CD4-positive, alpha-beta T cell (primary cell): ENCODE results near the gene SULT1B1. TPM values are rescaled to one million over a fixed set of nuclear protein-coding genes. Genes with fewer than 3 reads are reported as not detected.

ENCODE experiments used
- ATAC-seq: fragments of 200-7000 bp; cut with Tn5 transposase; one replicate; pipeline ENCODE4 v1.10.0; 2022; ENCODE audit warnings: mild to moderate bottlenecking; ENCODE audit not compliant: poor library complexity
- CTCF ChIA-PET: fragments of 350-600 bp; sonication (Branson Sonifier 250); formaldehyde crosslinking; loops from one replicate; lab custom pipeline; 2021; ENCODE audit warnings: antibody characterized with exemption, inconsistent platforms; lab: Charles Lee
- POLR2A ChIA-PET: fragments of 350-600 bp; sonication (Branson Sonifier 250); formaldehyde crosslinking; loops from one replicate; lab custom pipeline; 2021; ENCODE audit warnings: antibody characterized with exemption, inconsistent platforms; lab: Charles Lee
- DNase-seq, 14 experiments: peaks; one replicate each; pipeline ENCODE4 v3.0.0-alpha.2; 2013 to 2020; ENCODE audit warnings: mixed read lengths in 2 of 14
- H3K27ac ChIP-seq, 2 donors: one replicate each; pipeline versions ENCODE4 v1.5.1 to v1.7.0; 2013; ENCODE audit warnings: low read length in 2 of 2, low read depth in 1 of 2, mild to moderate bottlenecking in 1 of 2
- H3K27me3 ChIP-seq, 2 experiments: 1 replicate in 1 of 2; 2 replicates in 1 of 2; pipeline versions ENCODE4 v1.6.1 to v1.7.0; 2013; ENCODE audit warnings: low read length in 2 of 2, control low read depth in 1 of 2, mild to moderate bottlenecking in 1 of 2, moderate library complexity in 1 of 2; ENCODE audit not compliant: insufficient read depth in 2 of 2, control insufficient read depth in 1 of 2
- H3K36me3 ChIP-seq: one replicate; pipeline ENCODE4 v1.6.1; 2013; ENCODE audit warnings: low read length, control low read depth; ENCODE audit not compliant: insufficient read depth
- H3K4me1 ChIP-seq: one replicate; pipeline ENCODE4 v1.6.1; 2013; ENCODE audit warnings: low read length, control low read depth; ENCODE audit not compliant: insufficient read depth
- H3K4me3 ChIP-seq: one replicate; pipeline ENCODE4 v1.5.1; 2013; ENCODE audit warnings: mild to moderate bottlenecking, low read length, moderate library complexity
- H3K9me3 ChIP-seq, 2 experiments: 1 replicate in 1 of 2; 2 replicates in 1 of 2; pipeline versions ENCODE4 v1.6.1 to v1.7.0; 2013; ENCODE audit warnings: low read length in 2 of 2, mild to moderate bottlenecking in 2 of 2, control low read depth in 1 of 2, moderate library complexity in 1 of 2; ENCODE audit not compliant: control insufficient read depth in 1 of 2, insufficient read depth in 1 of 2
- H3K27ac Mint-ChIP-seq: one replicate; pipeline ENCODE4 v1.8.0; 2020; ENCODE audit warnings: mixed read lengths
- H3K27me3 Mint-ChIP-seq: one replicate; pipeline ENCODE4 v1.8.0; 2021; ENCODE audit warnings: mixed read lengths
- H3K36me3 Mint-ChIP-seq: one replicate; pipeline ENCODE4 v1.8.0; 2021; ENCODE audit warnings: low read depth, mixed read lengths
- H3K4me1 Mint-ChIP-seq: one replicate; pipeline ENCODE4 v1.8.0; 2021; ENCODE audit warnings: low read depth, mixed read lengths
- H3K4me3 Mint-ChIP-seq: one replicate; pipeline ENCODE4 v1.8.0; 2020; ENCODE audit warnings: mild to moderate bottlenecking, mixed read lengths
- H3K9me3 Mint-ChIP-seq: one replicate; pipeline ENCODE4 v1.8.0; 2020; ENCODE audit warnings: mixed read lengths
- intact Hi-C, 2 experiments: fragments of 100-400 bp; cut with DNase I in 1 of 2; cut with micrococcal nuclease in 1 of 2; formaldehyde crosslinking; loops; one replicate each; pipeline versions ENCODE4 v1.15.1 to v1.9.0; 2023 to 2025; cut with DNase I, micrococcal nuclease
- total RNA-seq, 174 experiments: library from RNA in 2 of 174; stranded (reverse) in 2 of 174; gene quantifications; one replicate each; pipeline ENCODE4 v1.2.3 and lab custom pipeline; 2021 to 2026
- TF ChIP-seq, protein P1 (sequence below): fragments of 200-600 bp; IDR thresholded peaks from one replicate; pipeline ENCODE4 v1.8.0; 2022; ENCODE audit warnings: antibody characterized with exemption, mild to moderate bottlenecking

The SULT1B1 gene
- total RNA-seq, 2 experiments from 2014 or later = 9.4 to 10.2 TPM

DNA sequence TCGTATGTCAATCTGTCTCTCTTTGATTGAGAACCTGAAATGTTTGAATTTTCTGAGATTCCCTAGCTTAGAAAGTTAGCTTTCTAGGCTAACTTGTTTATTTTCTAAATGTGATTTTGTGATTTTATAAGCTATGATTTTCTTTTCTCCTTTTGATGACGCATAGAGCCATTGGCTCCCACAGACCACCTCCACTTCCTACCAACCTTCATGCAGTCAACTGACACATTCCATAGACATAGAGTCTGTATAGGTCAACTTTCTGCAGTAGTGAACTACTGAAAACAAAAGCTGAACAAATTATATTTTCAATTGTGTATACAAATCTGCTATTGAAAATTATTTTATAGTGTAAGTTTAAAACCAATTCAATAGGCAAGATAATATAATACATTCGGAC, 2.8 kb upstream of the SULT1B1 start:
- Mint-ChIP-seq H3K36me3 (peaks cover 14% of the 10 kb centered on the region), H3K4me3 (peak overlapping the region; percentile 79), H3K27ac (peak overlapping the region; percentile 79), H3K9me3 (no peaks in the 10 kb centered on the region), H3K4me1 (peaks cover 59% of the 10 kb centered on the region), H3K27me3 (no peaks in the 10 kb centered on the region)
- Histone ChIP-seq H3K9me3 (no peaks in the 10 kb centered on the region), H3K27me3 (no peaks in the 10 kb centered on the region), H3K4me3 (no peak overlapping the region), H3K4me1 (peaks cover 10% of the 10 kb centered on the region), H3K27ac (no peak overlapping the region), H3K36me3 (no peaks in the 10 kb centered on the region)
- POLR2A ChIA-PET = no interaction called here
- intact Hi-C loops = loop anchor here in 1 of 2 experiments (5.0 kb wide), 1 partner anchor 59 kb away; no protein-coding TSS in a partner anchor
- DNase-seq (no peak), ATAC-seq (no peak)
- TF ChIP-seq, protein P1, sequence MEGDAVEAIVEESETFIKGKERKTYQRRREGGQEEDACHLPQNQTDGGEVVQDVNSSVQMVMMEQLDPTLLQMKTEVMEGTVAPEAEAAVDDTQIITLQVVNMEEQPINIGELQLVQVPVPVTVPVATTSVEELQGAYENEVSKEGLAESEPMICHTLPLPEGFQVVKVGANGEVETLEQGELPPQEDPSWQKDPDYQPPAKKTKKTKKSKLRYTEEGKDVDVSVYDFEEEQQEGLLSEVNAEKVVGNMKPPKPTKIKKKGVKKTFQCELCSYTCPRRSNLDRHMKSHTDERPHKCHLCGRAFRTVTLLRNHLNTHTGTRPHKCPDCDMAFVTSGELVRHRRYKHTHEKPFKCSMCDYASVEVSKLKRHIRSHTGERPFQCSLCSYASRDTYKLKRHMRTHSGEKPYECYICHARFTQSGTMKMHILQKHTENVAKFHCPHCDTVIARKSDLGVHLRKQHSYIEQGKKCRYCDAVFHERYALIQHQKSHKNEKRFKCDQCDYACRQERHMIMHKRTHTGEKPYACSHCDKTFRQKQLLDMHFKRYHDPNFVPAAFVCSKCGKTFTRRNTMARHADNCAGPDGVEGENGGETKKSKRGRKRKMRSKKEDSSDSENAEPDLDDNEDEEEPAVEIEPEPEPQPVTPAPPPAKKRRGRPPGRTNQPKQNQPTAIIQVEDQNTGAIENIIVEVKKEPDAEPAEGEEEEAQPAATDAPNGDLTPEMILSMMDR = no peak
- CTCF ChIA-PET = interaction anchor here (1.0 kb wide), 1 partner anchor 12 kb away, joined by 3 read pairs; no protein-coding TSS in a partner anchor

DNA sequence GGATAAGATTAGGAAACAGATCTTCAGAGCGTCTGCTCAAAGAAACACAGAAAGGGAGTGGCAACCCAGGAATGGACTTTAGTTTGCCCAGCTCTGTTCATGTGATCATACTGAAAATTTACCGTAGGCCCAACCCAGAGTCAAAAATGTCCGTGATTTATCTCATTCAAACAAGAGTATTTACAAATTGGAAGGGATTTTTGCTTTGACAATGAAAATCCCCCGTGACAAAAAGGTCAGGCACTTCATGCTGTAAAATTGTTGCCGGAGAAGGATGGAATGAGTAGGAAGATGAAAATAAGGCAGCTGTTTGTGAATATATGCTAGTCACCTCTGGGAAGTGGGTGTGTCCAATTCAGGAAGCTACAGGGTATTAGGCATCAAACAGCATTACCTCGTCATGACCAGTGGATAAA, 1.2 kb downstream of the SULT1B1 start:
- Mint-ChIP-seq H3K36me3 (peaks cover 22% of the 10 kb centered on the region), H3K27me3 (no peaks in the 10 kb centered on the region), H3K27ac (peak overlapping the region; percentile 96), H3K4me3 (peak overlapping the region; percentile 90), H3K9me3 (no peaks in the 10 kb centered on the region), H3K4me1 (peaks cover 78% of the 10 kb centered on the region)
- ChIA-PET CTCF (no interaction called here), POLR2A (interaction anchor here (1.0 to 1.8 kb wide), 2 partner anchors 9 to 15 kb away, joined by 3 to 5 read pairs; no protein-coding TSS in a partner anchor)
- Histone ChIP-seq H3K4me1 (peaks cover 10% of the 10 kb centered on the region), H3K4me3 (peak overlapping the region; percentile 49), H3K27ac (no peak overlapping the region), H3K9me3 (no peaks in the 10 kb centered on the region), H3K27me3 (no peaks in the 10 kb centered on the region), H3K36me3 (no peaks in the 10 kb centered on the region)
- TF ChIP-seq, protein P1 = no peak
- intact Hi-C loops = no loop called here
- DNase-seq (peak in 1 of 14 experiments; percentile 14), ATAC-seq (no peak)

DNA sequence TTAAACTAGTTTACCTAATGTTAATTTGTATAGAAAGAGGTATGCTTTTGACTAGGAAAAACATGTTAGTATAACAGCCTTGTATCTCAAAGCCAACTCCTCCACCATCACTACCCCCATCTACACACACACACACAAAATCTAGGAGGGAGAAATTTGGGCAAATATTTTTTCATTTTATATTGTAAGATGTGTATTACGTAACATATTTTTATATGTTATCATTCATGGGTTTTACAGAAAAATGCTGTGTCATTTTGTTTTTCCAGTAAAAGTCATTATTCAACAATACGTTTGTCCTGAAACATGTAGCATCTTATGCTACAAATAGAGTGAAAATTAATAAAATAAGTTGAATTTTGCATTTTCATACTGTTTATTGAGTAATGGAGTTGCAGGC, 3.0 kb downstream of the SULT1B1 start:
- Histone ChIP-seq H3K9me3 (no peaks in the 10 kb centered on the region), H3K27ac (no peak overlapping the region), H3K4me3 (no peak overlapping the region), H3K36me3 (no peaks in the 10 kb centered on the region), H3K27me3 (no peaks in the 10 kb centered on the region), H3K4me1 (peaks cover 7% of the 10 kb centered on the region)
- no peak for DNase-seq
- peaks cover 71% of the 10 kb centered on the region for H3K4me1 Mint-ChIP-seq
- peak overlapping the region; percentile 96 for H3K27ac Mint-ChIP-seq
- ChIA-PET CTCF (interaction anchor here (1.8 kb wide), 1 partner anchor 7 kb away, joined by 4 read pairs; no protein-coding TSS in a partner anchor), POLR2A (no interaction called here)
- no peaks in the 10 kb centered on the region for H3K9me3 Mint-ChIP-seq
- TF ChIP-seq, protein P1 = no peak
- H3K27me3 Mint-ChIP-seq = no peaks in the 10 kb centered on the region
- ATAC-seq = no peak
- intact Hi-C loops = no loop called here
- H3K36me3 Mint-ChIP-seq = peaks cover 37% of the 10 kb centered on the region
- H3K4me3 Mint-ChIP-seq = peak overlapping the region; percentile 84
